Fibroblast of the aortic adventitia (primary cell): ENCODE measurements around the gene UBE2L6. TPM values are rescaled to one million over a fixed set of nuclear protein-coding genes. Genes with fewer than 3 reads are reported as not detected.
A peak's percentile ranks its signal among the peaks of the same experiment; 100 is the strongest.

ENCODE experiments used
- DNase-seq: peaks from one replicate; pipeline ENCODE4 v3.0.0-alpha.2; 2010; ENCODE audit warnings: low read depth
- H3K4me3 ChIP-seq: 2 replicates; pipeline ENCODE4 v1.5.1; 2011; ENCODE audit warnings: low read depth, mild to moderate bottlenecking, control low read depth, low read length, moderate library complexity
- total RNA-seq: library from RNA; depleted of rRNA; stranded (reverse); fragments of >200 nt; gene quantifications from 2 replicates; pipeline ENCODE4 v1.2.3, GENCODE V29; 2012; ENCODE audit warnings: low replicate concordance
- TF ChIP-seq, protein P1 (sequence below): IDR thresholded peaks from 2 replicates; pipeline ENCODE4 v1.5.1; 2011; ENCODE audit warnings: mild to moderate bottlenecking, low read length, control low read depth, inconsistent platforms; ENCODE audit not compliant: insufficient read depth

The UBE2L6 gene
- total RNA-seq, 1 donor = 41.1 TPM

DNA sequence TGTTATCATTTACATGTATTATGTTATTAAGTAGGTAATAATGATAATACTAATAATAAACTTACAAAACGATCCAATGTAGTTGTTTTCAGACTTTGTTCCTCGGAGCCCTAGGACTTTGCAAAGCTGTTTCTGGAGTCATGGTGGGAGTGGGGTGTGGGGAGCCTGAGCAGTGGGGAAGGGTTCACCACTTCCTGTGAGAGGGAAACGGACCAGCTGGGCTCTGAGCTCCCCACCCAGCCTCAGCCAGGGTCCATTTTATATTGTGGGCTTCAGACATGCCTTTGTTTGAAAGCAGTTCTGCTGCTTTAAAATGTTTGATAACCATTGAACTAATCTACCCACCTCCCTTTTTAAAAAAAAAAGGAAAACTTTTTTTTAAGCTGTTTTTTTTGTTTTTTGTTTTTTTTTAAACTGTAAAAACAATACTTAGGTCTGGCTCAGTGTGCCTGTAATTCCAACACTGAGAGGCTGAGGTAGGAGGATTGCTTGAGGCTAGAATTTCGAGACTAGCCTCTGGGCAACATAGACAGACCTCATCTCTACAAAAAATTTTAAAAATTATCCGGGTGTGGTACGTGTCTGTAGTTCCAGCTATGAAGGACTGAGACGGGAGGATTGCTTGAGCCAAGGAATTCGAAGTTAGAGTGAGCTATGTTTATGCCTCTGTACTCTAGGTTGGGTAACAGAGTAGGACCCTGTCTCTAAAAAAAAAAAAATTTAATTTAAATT lies 37.0 kb upstream of the UBE2L6 start:
- H3K4me3 ChIP-seq = no peak overlapping the region
- DNase-seq = no peak
- TF ChIP-seq, protein P1, sequence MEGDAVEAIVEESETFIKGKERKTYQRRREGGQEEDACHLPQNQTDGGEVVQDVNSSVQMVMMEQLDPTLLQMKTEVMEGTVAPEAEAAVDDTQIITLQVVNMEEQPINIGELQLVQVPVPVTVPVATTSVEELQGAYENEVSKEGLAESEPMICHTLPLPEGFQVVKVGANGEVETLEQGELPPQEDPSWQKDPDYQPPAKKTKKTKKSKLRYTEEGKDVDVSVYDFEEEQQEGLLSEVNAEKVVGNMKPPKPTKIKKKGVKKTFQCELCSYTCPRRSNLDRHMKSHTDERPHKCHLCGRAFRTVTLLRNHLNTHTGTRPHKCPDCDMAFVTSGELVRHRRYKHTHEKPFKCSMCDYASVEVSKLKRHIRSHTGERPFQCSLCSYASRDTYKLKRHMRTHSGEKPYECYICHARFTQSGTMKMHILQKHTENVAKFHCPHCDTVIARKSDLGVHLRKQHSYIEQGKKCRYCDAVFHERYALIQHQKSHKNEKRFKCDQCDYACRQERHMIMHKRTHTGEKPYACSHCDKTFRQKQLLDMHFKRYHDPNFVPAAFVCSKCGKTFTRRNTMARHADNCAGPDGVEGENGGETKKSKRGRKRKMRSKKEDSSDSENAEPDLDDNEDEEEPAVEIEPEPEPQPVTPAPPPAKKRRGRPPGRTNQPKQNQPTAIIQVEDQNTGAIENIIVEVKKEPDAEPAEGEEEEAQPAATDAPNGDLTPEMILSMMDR = no peak

- TF ChIP-seq, protein P1 = no peak
- no peak for DNase-seq
- no peak overlapping the region for H3K4me3 ChIP-seq
Observed at GRCh38 chr11:57601297-57601696, 33.8 kb upstream of the UBE2L6 start.

GRCh38 chr11:57599381-57599780 lies 31.9 kb upstream of the UBE2L6 start:
- peak; percentile 3 for DNase-seq
- peak overlapping the region; percentile 66 for H3K4me3 ChIP-seq

DNA sequence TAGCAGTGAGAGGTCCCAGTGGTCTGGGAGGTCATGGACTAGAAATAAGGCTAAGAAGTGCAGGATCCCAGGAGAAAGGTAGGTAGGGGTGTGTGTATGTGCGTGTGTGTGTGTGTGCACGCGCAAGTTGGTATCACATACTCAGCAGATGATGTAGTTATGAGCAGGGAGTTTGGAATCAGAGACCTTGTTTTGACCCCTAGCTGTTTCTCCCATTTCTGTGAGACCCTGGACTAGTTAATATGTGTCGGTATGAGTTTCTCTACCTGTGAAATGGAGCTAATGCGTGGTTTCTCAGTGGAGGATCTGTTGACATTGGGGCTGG lies 31.3 kb upstream of the UBE2L6 start:
- DNase-seq = peak; percentile 56
- peak overlapping the region; percentile 66 for H3K4me3 ChIP-seq
- TF ChIP-seq, protein P1 = no peak

More at GRCh38 chr11:57599381-57599780, 31.9 kb upstream of the UBE2L6 start:
- TF ChIP-seq, protein P1 = no peak

DNA sequence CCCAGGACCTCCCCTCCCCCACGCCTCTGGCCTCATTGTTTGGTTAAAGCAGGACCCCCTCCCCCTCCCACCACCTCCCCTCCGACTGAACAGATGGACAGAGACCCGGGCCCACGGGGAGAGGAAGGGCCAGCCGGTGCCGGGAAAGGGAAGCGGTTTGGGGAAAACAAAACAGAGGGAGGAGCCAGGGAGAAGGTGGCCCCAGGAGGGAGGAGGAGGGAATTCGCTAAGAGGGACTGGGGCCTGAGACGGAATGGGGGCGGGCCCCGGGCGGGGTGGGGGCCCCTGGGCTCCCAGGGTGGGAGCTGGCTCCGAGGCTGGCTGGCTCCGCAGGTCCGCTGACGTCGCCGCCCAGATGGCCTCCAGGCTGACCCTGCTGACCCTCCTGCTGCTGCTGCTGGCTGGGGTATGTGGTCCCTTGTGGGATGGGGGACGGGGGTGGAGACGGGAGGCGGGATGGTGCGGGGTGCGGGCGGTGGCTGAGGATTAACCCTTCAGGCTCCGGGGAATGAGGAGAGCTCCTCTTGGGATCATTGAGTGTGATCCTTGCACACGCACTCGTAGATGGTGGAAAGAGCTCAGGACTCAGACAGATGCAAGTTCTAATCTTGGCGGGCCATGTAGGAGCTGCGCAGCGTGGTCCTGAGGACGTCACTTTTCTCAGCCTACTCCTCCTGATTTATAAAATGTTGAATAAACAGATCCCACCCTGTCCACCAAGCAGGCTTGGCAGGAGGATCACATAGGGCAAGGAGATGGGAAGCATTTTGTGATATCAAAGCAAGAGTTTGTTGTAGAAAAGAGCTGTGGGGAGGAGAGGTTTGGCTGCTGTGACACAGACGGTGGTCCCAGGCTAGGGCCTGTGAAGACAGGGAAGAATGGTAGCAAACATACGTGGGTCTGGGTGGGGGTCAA lies 30.7 kb upstream of the UBE2L6 start:
- H3K4me3 ChIP-seq = peak overlapping the region; percentile 66
- DNase-seq = peak; percentile 63
- TF ChIP-seq, protein P1 = no peak

DNA sequence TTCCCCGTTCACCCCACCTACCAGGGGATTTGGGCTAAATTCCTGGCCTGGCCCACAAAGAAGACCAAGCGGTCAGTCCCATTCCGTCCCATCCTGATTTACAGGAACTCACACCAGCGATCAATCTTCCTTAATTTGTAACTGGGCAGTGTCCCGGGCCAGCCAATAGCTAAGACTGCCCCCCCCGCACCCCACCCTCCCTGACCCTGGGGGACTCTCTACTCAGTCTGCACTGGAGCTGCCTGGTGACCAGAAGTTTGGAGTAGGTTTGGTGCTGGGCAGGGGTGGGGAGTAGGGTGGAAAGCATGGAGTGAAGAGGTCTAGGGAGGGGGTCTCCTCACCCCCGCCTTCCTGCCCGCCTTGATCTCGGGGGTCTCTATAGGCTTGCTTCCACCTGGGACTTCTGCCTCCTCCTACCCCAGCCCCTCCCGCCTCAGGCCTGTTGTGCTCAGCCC lies 30.0 kb upstream of the UBE2L6 start, which contains the start of gene SERPING1:
Gene SERPING1, plus strand, starts transcription at position 225 of the 455 bp plus-strand sequence. CDS start 586 bp downstream, outside the sequence.
- TF ChIP-seq, protein P1 = no peak
- H3K4me3 ChIP-seq = peak within 1 kb of the TSS; percentile 66
- peak; percentile 32 for DNase-seq
